22Rv1 (cell line): ENCODE measurements around the gene FYN.

Source experiments
- CTCF ChIP-seq: fragments of 450-650 bp; IDR thresholded peaks from 2 replicates; pipeline ENCODE4 v1.5.1; 2017; ENCODE audit warnings: mild to moderate bottlenecking
- ZFX ChIP-seq: fragments of 450-650 bp; IDR thresholded peaks from 2 replicates; pipeline ENCODE4 v1.6.1; 2017; ENCODE audit warnings: antibody characterized with exemption, borderline replicate concordance

GRCh38 chr6:111789598-111789997, 83.7 kb downstream of the FYN start:
- TF ChIP-seq CTCF = no peak
- TF ChIP-seq ZFX = no peak
